ENCODE measurements around the gene EXOC3L1. TPM values are rescaled to one million over a fixed set of nuclear protein-coding genes. Genes with fewer than 3 reads are reported as not detected.

EXOC3L1 gene
- total RNA-seq, 1 experiment from 2014 or later = not detected

DNA sequence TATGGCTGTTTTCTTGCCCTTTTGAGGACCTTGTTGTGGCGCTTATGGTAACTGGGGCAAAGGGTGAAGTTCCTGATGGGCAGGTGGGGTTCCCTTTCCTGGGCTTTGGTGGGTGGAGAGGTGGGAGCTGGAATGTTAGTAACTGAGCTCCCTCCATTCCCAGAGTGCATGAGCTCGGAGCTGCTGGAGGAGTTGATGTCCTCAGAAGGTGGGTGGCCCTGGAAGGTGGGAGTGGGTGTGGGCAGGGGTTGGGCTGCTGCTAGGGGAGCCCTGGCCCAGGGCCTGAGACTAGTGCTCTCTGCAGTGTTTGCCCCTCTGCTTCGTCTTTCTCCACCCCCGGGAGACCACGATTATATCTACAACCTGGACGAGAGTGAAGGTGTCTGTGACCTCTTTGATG, 7.8 kb upstream of the EXOC3L1 start:
- TF ChIP-seq CTCF (conservative IDR thresholded peaks at IDR 0.05) (no peak), EZH2 (IDR thresholded peaks at IDR 0.05; ENCODE audit: low read depth) (no peak)
- Histone ChIP-seq H3K27me3 (ENCODE audit: insufficient read depth, low read depth) (no peaks in the 10 kb centered on the region), H3K4me3 (no peak overlapping the region), H3F3A (ENCODE audit: insufficient read depth, low read depth) (peaks cover 57% of the 10 kb centered on the region), H3K4me1 (replicated peaks; ENCODE audit: insufficient read depth) (peaks cover 54% of the 10 kb centered on the region), H3K9me3 (ENCODE audit: insufficient read depth, low read depth) (no peaks in the 10 kb centered on the region), H3K79me2 (ENCODE audit: low read depth) (peaks cover 45% of the 10 kb centered on the region), H2AFZ (no peak overlapping the region), H3K4me2 (no peak overlapping the region), H3K27ac (no peak overlapping the region; the same call in 1 of the 2 replicates), H3K36me3 (ENCODE audit: low read depth) (peaks cover 25% of the 10 kb centered on the region; the same call in 1 of the 2 replicates), H4K20me1 (ENCODE audit: insufficient read depth) (peaks cover 20% of the 10 kb centered on the region), H3K9me2 (ENCODE audit: insufficient read depth) (no peaks in the 10 kb centered on the region)
- POLR2A ChIA-PET (ENCODE audit: unreplicated experiment) = interaction anchor here (0.6 to 1.1 kb wide), 4 partner anchors 30 to 303 kb away, joined by 4 to 7 read pairs (median 4); no protein-coding TSS in a partner anchor
- BruUV-seq (replicated peaks) = no TSS peak
- peak in 1 of 2 experiments; percentile 26 for DNase-seq
- intact Hi-C loops (cut with micrococcal nuclease; ENCODE audit: unreplicated experiment) = loop anchor here (2.0 to 10.0 kb wide), 4 partner anchors 47 to 267 kb away; partner anchors contain the start of genes B3GNT9 and TPPP3
- CTCF ChIA-PET = interaction anchor here (0.6 to 1.8 kb wide), 9 partner anchors 29 to 267 kb away, joined by 3 to 9 read pairs (median 4); partner anchors contain the start of genes FHOD1 and TMEM208

DNA sequence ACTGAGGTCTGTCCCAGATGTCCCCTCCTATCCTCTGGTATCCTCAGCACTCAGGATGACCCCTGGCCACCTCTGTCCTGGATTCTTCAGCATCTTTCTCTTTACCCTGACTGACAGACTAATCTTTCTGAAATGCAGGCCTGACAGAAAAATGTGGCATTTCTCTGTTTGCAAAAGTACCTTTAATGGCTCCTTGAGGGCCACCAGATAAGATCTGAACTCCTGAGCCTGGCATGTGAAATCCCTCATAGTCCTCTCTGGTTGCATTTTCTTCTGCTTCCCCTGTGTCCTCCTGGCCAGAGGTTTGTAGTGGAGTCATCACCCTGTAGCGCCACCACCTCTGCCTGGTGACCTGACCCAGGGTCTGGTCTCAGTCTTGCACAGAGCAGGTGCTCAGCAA, 6.9 kb upstream of the EXOC3L1 start:
- Histone ChIP-seq H2AFZ (no peak overlapping the region), H4K20me1 (ENCODE audit: insufficient read depth) (peaks cover 20% of the 10 kb centered on the region), H3K4me1 (replicated peaks; ENCODE audit: insufficient read depth) (peaks cover 54% of the 10 kb centered on the region), H3K4me2 (no peak overlapping the region; the same call in 1 of the 2 replicates), H3K27me3 (ENCODE audit: insufficient read depth, low read depth) (no peaks in the 10 kb centered on the region), H3F3A (ENCODE audit: insufficient read depth, low read depth) (peaks cover 57% of the 10 kb centered on the region), H3K36me3 (ENCODE audit: low read depth) (peaks cover 25% of the 10 kb centered on the region; the same call in 1 of the 2 replicates), H3K9me3 (ENCODE audit: insufficient read depth, low read depth) (no peaks in the 10 kb centered on the region), H3K9me2 (ENCODE audit: insufficient read depth) (no peaks in the 10 kb centered on the region), H3K4me3 (no peak overlapping the region), H3K79me2 (ENCODE audit: low read depth) (peaks cover 52% of the 10 kb centered on the region), H3K27ac (no peak overlapping the region; the same call in 1 of the 2 replicates)
- CTCF ChIA-PET = interaction anchor here (0.6 to 0.7 kb wide), 2 partner anchors 50 to 268 kb away, joined by 3 to 9 read pairs; partner anchors contain the start of gene FHOD1
- BruUV-seq (replicated peaks) = no TSS peak
- POLR2A ChIA-PET (ENCODE audit: unreplicated experiment) = no interaction called here
- TF ChIP-seq EZH2 (IDR thresholded peaks at IDR 0.05; ENCODE audit: low read depth) (no peak), CTCF (conservative IDR thresholded peaks at IDR 0.05) (no peak)
- peak in 1 of 2 experiments; percentile 43 for DNase-seq
- intact Hi-C loops (cut with micrococcal nuclease; ENCODE audit: unreplicated experiment) = loop anchor here (10.0 kb wide), 2 partner anchors 198 to 268 kb away; partner anchors contain the start of gene TPPP3

DNA sequence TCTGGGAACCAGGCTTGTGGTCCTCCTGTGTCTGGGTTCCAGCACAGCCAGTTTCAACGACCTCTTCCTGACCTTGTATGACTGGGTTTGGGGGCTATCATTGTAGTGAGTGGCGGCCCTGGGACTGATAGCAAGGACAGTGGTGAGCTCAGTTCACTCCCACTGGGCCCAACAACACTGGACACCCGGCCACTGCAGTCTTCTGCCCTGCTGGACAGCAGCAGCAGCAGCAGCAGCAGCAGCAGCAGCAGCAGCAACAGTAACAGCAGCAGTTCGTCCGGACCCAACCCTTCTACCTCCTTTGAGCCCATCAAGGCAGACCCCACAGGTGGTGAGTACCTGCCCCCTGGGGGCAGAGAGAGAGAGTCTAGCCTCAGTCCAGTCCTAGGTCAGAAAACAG, 5.7 kb upstream of the EXOC3L1 start:
- no peaks in the 10 kb centered on the region for H3K9me3 ChIP-seq (ENCODE audit: insufficient read depth, low read depth)
- no peak overlapping the region for H3K27ac ChIP-seq
- CTCF ChIA-PET = no interaction called here
- H3K4me3 ChIP-seq = no peak overlapping the region
- peaks cover 16% of the 10 kb centered on the region for H4K20me1 ChIP-seq (ENCODE audit: insufficient read depth)
- DNase-seq = peak in 1 of 2 experiments; percentile 20
- H3F3A ChIP-seq (ENCODE audit: insufficient read depth, low read depth) = peaks cover 57% of the 10 kb centered on the region
- no peaks in the 10 kb centered on the region for H3K27me3 ChIP-seq (ENCODE audit: insufficient read depth, low read depth)
- BruUV-seq (replicated peaks) = no TSS peak
- H3K36me3 ChIP-seq (ENCODE audit: low read depth) = peaks cover 25% of the 10 kb centered on the region; the same call in 1 of the 2 replicates
- peaks cover 60% of the 10 kb centered on the region for H3K4me1 ChIP-seq (replicated peaks; ENCODE audit: insufficient read depth)
- H3K4me2 ChIP-seq = no peak overlapping the region
- POLR2A ChIA-PET (ENCODE audit: unreplicated experiment) = no interaction called here
- peaks cover 43% of the 10 kb centered on the region for H3K79me2 ChIP-seq (ENCODE audit: low read depth)
- TF ChIP-seq CTCF (conservative IDR thresholded peaks at IDR 0.05) = no peak
- TF ChIP-seq EZH2 (IDR thresholded peaks at IDR 0.05; ENCODE audit: low read depth) = no peak
- no peak overlapping the region for H2AFZ ChIP-seq
- intact Hi-C loops (cut with micrococcal nuclease; ENCODE audit: unreplicated experiment) = loop anchor here (10.0 kb wide), 2 partner anchors 199 to 269 kb away; partner anchors contain the start of gene TPPP3
- no peaks in the 10 kb centered on the region for H3K9me2 ChIP-seq (ENCODE audit: insufficient read depth)

All from PC-9 (cell line).